ENCODE measurements around the gene KIAA1217. TPM values are rescaled to one million over a fixed set of nuclear protein-coding genes. Genes with fewer than 3 reads are reported as not detected.

KIAA1217 gene
- total and polyA plus RNA-seq, 2 of the 8 experiments (the other 6 are each of a cell fraction or from before 2014, with no cell fraction given), result 4.5 to 15.6 TPM

- TF ChIP-seq TEAD4 (IDR thresholded peaks at IDR 0.05; ENCODE audit: low read depth, low read length), result no peak
Observed at GRCh38 chr10:24407928-24408327, 199.0 kb downstream of the KIAA1217 start (continued).

All from H1 (cell line).